Breast epithelium (tissue), 4 donors: ENCODE measurements around the gene SIX3. TPM values are rescaled to one million over a fixed set of nuclear protein-coding genes. Genes with fewer than 3 reads are reported as not detected.

Experiments
- DNase-seq, 2 donors: peaks; one replicate each; pipeline ENCODE4 v3.0.0-alpha.2; 2019; ENCODE audit warnings: low spot score in 2 of 2
- H3K27ac ChIP-seq, 2 donors: fragments of 200-600 bp; sonication (generic) in 1 of 2; one replicate each; pipeline ENCODE4 v1.5.1; 2016 to 2019; ENCODE audit warnings: mild to moderate bottlenecking in 1 of 2
- H3K27me3 ChIP-seq, 2 donors: fragments of 200-600 bp; sonication (generic) in 1 of 2; one replicate each; pipeline versions ENCODE4 v1.5.1 to v1.6.0; 2017 to 2019; ENCODE audit warnings: control low read depth in 1 of 2, mild to moderate bottlenecking in 1 of 2
- H3K36me3 ChIP-seq: fragments of 200-600 bp; one replicate; pipeline ENCODE4 v1.5.1; 2019
- H3K4me1 ChIP-seq, 2 donors: fragments of 200-600 bp; sonication (generic); one replicate each; pipeline ENCODE4 v1.5.1; 2016 to 2019; ENCODE audit warnings: control low read depth in 1 of 2
- H3K4me3 ChIP-seq, 3 donors: fragments of 200-600 bp; sonication (generic); 1 replicate in 2 of 3; 2 replicates in 1 of 3; pipeline ENCODE4 v1.5.1; 2016 to 2019; ENCODE audit warnings: mild to moderate bottlenecking in 3 of 3, moderate library complexity in 2 of 3
- H3K9me3 ChIP-seq, 2 donors: fragments of 200-600 bp; sonication (generic) in 1 of 2; one replicate each; pipeline ENCODE4 v1.5.1; 2016 to 2019; ENCODE audit warnings: control low read depth in 1 of 2
- POLR2A ChIP-seq: fragments of 450-650 bp; IDR thresholded peaks from one replicate; pipeline ENCODE4 v1.6.1; 2016; ENCODE audit warnings: antibody characterized with exemption, mild to moderate bottlenecking, moderate library complexity
- POLR2AphosphoS5 ChIP-seq, 3 donors: sonication (generic); formaldehyde crosslinking; IDR thresholded peaks; one replicate each; pipeline ENCODE4 v1.6.1; 2017; ENCODE audit warnings: antibody characterized with exemption in 3 of 3
- intact Hi-C: fragments of 100-400 bp; cut with DNase I; formaldehyde crosslinking; loops from one replicate; pipeline ENCODE4 v1.15.1; 2023; ENCODE audit warnings: low total_unique reads
- total RNA-seq, 3 donors: library from RNA; depleted of rRNA; stranded (reverse); fragments of >200 nt; gene quantifications; one replicate each; pipeline ENCODE4 v1.1.0, GENCODE V29; 2016
- TF ChIP-seq, protein P1 (sequence below), 3 donors: fragments of 450-650 bp; IDR thresholded peaks; one replicate each; pipeline ENCODE4 v1.5.1; 2016 to 2017; ENCODE audit warnings: antibody characterized with exemption in 3 of 3, mild to moderate bottlenecking in 3 of 3, moderate library complexity in 3 of 3

SIX3 gene
- total RNA-seq, 3 donors from 2014 or later: not detected

DNA sequence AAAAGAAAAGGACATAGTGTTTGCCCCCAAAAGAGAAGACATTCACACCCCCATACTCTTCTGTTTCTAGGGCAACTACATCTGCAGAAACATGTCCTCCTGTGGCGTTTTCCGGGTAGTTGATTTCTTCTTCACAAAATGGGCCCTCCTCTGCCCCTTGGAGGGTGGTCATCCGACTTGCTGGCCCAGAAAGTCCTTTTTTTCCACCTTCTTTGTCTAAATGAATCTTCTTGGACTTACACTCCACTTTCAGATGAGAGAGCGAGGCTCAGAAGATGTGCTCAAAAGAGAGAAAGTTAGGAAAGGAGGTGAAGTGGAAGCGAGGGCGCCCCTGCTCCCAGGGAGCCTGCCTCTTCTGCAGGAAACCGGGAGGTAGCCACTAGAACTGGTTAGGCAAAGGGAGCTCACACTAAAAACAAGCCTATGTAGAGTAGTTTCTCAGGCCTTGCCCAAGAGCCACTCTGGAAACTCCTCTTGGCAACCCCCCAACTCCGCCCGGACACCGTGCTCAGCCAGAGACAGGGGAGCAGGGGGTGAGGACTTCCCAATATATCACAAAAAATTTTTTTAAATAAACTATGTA is 10.2 kb upstream of the SIX3 start:
- Histone ChIP-seq H3K27ac (no peak overlapping the region), H3K4me3 (no peak overlapping the region), H3K27me3 (peaks cover 12 to 95% of the 10 kb centered on the region in 2 donors), H3K4me1 (peaks cover 0 to 15% of the 10 kb centered on the region in 2 donors), H3K36me3 (no peaks in the 10 kb centered on the region), H3K9me3 (no peaks in the 10 kb centered on the region)
- intact Hi-C loops: no loop called here
- DNase-seq: no peak
- no peak for TF ChIP-seq POLR2AphosphoS5 (IDR thresholded peaks at IDR 0.05)
- TF ChIP-seq, protein P1, sequence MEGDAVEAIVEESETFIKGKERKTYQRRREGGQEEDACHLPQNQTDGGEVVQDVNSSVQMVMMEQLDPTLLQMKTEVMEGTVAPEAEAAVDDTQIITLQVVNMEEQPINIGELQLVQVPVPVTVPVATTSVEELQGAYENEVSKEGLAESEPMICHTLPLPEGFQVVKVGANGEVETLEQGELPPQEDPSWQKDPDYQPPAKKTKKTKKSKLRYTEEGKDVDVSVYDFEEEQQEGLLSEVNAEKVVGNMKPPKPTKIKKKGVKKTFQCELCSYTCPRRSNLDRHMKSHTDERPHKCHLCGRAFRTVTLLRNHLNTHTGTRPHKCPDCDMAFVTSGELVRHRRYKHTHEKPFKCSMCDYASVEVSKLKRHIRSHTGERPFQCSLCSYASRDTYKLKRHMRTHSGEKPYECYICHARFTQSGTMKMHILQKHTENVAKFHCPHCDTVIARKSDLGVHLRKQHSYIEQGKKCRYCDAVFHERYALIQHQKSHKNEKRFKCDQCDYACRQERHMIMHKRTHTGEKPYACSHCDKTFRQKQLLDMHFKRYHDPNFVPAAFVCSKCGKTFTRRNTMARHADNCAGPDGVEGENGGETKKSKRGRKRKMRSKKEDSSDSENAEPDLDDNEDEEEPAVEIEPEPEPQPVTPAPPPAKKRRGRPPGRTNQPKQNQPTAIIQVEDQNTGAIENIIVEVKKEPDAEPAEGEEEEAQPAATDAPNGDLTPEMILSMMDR (IDR thresholded peaks at IDR 0.05): no peak
- TF ChIP-seq POLR2A: no peak

DNA sequence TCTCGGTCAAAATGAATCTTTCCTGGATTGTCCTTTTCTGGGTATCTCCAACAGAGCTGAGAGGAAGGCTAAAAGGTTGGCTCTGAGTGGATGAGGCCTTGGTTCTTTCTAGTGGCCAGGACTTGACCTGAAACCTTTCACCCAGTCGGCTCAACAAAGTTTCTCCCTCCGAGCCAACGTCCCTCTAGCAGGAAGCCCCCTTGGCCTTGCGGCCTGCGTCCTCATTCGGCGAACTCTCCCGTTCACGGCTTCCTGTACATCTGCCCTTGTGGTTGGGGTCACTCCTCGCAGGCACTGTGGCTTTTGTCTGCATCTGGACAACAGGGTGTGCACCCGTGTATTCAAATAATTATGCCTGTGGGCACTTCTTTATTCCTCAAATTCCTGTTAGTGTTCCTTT is 9.4 kb upstream of the SIX3 start:
- H3K27me3 ChIP-seq: peaks cover 12 to 97% of the 10 kb centered on the region in 2 donors

DNA sequence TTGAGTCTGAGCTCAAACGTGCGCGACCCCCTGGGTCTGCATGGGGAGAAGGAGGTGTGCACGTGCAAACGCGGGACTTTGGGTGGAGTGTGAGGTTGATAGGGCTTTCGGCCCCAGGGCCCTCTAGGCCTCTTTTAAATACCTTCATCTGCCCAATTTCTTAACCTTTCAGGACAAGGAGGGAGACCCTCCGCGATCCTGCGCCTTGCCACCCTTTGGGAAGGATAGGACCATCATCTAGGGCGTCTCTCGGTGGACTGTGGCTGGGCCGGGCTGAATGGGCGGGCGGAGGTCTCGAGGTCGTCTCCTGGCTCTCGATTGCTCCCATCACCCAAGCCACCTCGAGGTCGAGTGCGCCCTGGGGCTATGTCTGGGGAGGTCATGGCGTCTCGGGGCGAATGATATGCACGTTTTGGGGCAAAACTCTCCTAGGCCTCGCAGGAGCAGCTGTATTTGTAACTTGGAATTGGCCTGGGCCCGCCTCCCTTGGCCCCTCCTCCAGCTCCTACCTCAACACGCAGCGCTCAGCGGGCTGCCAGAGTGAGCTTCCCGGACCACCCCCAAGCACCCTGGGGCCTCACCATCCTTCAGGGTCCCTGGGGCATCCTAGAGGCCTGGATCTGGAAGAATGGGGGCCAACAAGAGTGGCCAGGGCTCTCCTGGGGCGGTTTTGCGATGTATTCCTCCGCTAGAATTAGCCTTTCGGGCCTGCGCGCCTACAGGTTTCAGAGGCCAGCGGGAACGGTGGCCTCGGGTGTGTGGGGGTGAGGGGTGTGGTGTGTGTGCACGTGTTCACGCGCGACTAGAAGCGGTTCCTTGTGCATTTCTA is 8.7 kb upstream of the SIX3 start:
- no peak for DNase-seq
- Histone ChIP-seq H3K4me1 (peaks cover 0 to 15% of the 10 kb centered on the region in 2 donors), H3K27me3 (peaks cover 15 to 98% of the 10 kb centered on the region in 2 donors), H3K9me3 (no peaks in the 10 kb centered on the region), H3K4me3 (peak overlapping the region in 1 of 3 donors; percentile 8), H3K36me3 (no peaks in the 10 kb centered on the region), H3K27ac (no peak overlapping the region)
- no peak for TF ChIP-seq POLR2AphosphoS5 (IDR thresholded peaks at IDR 0.05)
- TF ChIP-seq POLR2A: no peak
- TF ChIP-seq, protein P1 (IDR thresholded peaks at IDR 0.05): no peak
- intact Hi-C loops: no loop called here

More for the DNA sequence above, 9.4 kb upstream of the SIX3 start:
- H3K4me1 ChIP-seq: peaks cover 0 to 15% of the 10 kb centered on the region in 2 donors
- H3K4me3 ChIP-seq: no peak overlapping the region
- H3K9me3 ChIP-seq: no peaks in the 10 kb centered on the region
- no peak for DNase-seq
- no peak overlapping the region for H3K27ac ChIP-seq
- intact Hi-C loops: no loop called here
- no peak for TF ChIP-seq POLR2AphosphoS5 (IDR thresholded peaks at IDR 0.05)
- TF ChIP-seq, protein P1 (IDR thresholded peaks at IDR 0.05): no peak
- no peak for TF ChIP-seq POLR2A
- H3K36me3 ChIP-seq: no peaks in the 10 kb centered on the region

DNA sequence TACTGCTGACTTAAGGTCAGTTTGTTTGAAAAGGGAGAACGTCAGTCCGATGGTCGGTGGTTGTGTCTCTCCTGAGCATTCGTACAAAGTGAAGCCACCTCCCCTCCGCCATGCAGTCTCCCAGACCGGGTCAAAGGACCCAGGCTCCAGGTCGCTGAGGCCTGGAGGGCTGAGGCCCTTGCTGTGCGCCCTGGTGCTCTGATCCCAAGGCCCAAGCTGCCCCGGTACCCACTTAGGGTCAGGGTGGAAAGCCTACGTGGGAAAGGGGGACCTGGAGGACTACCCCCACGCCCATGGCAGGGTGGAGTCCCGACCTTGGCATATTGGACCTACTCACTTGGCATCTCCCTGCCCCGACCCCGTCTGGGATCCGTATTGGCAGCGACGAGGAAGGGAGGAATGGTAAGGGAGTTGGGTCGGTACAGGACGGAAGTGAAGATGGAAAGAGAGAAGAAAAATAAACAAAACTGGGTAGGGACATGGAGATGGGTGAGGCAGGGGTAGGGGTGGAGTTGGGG is 8.0 kb upstream of the SIX3 start:
- no peaks in the 10 kb centered on the region for H3K9me3 ChIP-seq
- H3K36me3 ChIP-seq: no peaks in the 10 kb centered on the region
- intact Hi-C loops: no loop called here
- H3K4me1 ChIP-seq: peaks cover 0 to 16% of the 10 kb centered on the region in 2 donors
- no peak for DNase-seq
- no peak overlapping the region for H3K4me3 ChIP-seq
- peaks cover 16 to 98% of the 10 kb centered on the region in 2 donors for H3K27me3 ChIP-seq
- no peak overlapping the region for H3K27ac ChIP-seq
- TF ChIP-seq POLR2AphosphoS5 (IDR thresholded peaks at IDR 0.05) (no peak), POLR2A (no peak)
- TF ChIP-seq, protein P1 (IDR thresholded peaks at IDR 0.05): no peak
